Measurements from ENCODE around the gene CDC5L. TPM values are rescaled to one million over a fixed set of nuclear protein-coding genes. Genes with fewer than 3 reads are reported as not detected.
A peak's percentile ranks its signal among the peaks of the same experiment; 100 is the strongest.

Gene CDC5L
- total RNA-seq (ENCODE audit: low replicate concordance) = 23.3 and 28.7 TPM in 2 replicates
- long read RNA-seq, full-length matches to known transcripts = 86 of 192 reads
- long read RNA-seq, partial matches to known transcripts = 92 of 192 reads
- long read RNA-seq, other reads (novel, unspliced or antisense) = 14 of 192 reads

DNA sequence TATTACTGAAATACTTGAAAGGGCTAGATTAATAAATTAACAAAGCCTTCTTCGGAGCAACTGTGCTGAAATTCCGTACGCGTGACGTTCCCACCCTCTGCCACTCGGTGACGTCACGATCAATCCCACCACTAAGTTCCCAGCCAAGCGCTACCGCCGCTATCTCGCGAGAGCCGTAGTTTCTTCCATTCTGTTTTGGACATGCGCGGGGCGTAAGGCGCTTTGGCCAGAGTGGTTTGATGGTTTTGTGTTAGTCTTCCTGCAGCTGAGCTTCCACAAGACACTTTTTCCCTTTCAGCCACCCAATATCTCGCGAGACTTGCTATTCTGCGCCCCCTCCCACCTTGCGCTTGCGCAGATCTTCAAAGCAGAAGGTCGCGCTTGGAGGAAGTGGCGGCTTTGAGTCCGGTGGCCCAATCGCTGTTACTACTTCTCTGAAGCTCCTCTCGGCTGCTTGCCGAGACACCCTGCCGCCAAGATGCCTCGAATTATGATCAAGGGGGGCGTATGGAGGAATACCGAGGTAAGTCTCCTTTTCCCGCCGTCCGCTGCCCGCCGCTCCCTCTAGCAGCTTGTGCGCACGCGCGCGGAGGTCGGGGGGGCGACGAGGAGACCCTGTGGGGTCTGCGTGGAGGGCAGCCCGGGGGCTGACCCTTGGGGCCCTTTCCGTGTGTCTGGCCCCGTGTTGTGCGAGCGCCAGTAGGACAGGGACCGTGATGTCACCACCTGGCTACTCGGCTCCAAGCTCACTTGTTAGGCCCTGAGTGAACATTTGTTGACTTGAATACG lies at the start of gene CDC5L:
Gene CDC5L (plus strand): TSS at position 361 of the 789 bp plus-strand sequence. CDS start 118 bp downstream, at position 479.
- Mint-ChIP-seq H3K9me3 (no peaks in the 10 kb centered on the region), H3K27me3 (peaks cover 4% of the 10 kb centered on the region), H3K27ac (peak within 1 kb of the TSS; percentile 99), H3K4me1 (ENCODE audit: unreplicated experiment) (peaks cover 22% of the 10 kb centered on the region), H3K36me3 (peaks cover 9% of the 10 kb centered on the region), H3K4me3 (peak within 1 kb of the TSS; percentile 98)
- TF ChIP-seq, protein P1, sequence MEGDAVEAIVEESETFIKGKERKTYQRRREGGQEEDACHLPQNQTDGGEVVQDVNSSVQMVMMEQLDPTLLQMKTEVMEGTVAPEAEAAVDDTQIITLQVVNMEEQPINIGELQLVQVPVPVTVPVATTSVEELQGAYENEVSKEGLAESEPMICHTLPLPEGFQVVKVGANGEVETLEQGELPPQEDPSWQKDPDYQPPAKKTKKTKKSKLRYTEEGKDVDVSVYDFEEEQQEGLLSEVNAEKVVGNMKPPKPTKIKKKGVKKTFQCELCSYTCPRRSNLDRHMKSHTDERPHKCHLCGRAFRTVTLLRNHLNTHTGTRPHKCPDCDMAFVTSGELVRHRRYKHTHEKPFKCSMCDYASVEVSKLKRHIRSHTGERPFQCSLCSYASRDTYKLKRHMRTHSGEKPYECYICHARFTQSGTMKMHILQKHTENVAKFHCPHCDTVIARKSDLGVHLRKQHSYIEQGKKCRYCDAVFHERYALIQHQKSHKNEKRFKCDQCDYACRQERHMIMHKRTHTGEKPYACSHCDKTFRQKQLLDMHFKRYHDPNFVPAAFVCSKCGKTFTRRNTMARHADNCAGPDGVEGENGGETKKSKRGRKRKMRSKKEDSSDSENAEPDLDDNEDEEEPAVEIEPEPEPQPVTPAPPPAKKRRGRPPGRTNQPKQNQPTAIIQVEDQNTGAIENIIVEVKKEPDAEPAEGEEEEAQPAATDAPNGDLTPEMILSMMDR (conservative IDR thresholded peaks at IDR 0.05) = no peak
- DNase-seq (ENCODE audit: extremely low spot score, unreplicated experiment) = peak; percentile 95

DNA sequence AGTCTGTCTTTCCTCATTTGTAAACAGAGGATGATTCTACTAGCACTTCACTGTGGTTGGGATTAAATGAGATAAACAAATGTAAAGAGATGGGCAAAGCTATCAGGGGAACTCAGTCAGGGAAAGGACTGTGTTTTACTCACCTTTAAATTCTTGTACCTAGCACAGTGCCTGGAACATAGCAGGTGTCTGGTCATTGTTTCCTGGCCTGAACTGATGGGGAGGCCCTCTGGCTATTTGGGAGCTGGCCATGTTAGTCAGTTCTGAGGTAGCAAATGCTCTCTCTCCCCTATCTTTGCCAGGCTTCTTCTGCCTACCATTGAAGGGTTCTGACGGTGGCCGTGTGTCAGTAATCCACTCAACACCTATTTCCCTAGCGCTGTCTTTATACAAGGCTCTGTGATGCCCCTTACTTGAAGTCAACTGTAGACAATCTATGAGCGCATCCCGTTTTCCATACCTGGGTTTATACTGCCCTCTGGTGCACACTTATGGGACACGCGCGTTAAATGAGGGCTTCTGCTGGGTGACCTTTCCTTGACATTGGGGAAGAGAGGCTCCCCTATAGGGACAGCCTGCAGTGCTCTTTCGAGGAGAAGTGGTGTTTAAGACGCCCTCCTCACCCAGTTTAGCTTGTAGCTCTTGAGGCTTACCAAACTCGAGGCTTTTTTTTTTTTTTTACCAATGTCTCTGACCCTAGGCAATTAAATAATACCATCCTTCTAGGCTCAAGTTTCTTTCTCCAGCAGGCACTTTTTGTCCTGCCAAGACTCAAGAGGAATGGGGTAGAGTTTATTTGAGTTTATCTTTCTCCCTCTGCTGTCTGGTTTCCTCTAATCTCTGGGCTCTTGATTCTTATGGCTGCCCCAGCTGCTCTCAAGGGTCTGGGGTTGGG lies 49.0 kb upstream of the CDC5L start:
- H3K4me3 Mint-ChIP-seq = no peak overlapping the region

DNA sequence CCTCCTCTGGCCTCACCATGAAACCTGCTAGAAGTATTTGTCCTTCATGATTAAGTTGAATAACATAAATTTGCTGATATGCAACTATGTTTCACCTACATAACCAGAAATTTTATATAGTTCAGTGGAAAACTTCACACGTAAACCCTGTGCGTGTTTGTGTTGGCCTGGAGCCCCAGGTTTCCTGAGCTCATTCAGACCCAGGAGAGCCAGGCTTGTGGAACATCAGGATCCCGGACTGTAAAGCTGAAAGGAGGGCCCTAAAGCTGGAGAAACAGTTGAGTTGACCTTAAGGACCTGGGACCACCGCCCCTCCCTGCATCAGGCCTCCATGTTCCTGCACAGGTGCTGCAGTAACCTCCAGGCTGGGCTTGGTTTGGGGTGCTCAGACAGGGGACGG lies 48.2 kb upstream of the CDC5L start:
- H3K4me3 Mint-ChIP-seq = no peak overlapping the region
- no peaks in the 10 kb centered on the region for H3K9me3 Mint-ChIP-seq
- no peak overlapping the region for H3K27ac Mint-ChIP-seq
- TF ChIP-seq, protein P1 (conservative IDR thresholded peaks at IDR 0.05) = no peak
- H3K4me1 Mint-ChIP-seq (ENCODE audit: unreplicated experiment) = peaks cover 13% of the 10 kb centered on the region
- no peaks in the 10 kb centered on the region for H3K36me3 Mint-ChIP-seq
- no peak for DNase-seq (ENCODE audit: extremely low spot score, unreplicated experiment)
- H3K27me3 Mint-ChIP-seq = peaks cover 46% of the 10 kb centered on the region

More for the DNA sequence above, 49.0 kb upstream of the CDC5L start:
- DNase-seq (ENCODE audit: extremely low spot score, unreplicated experiment) = peak; percentile 77
- Mint-ChIP-seq H3K27ac (no peak overlapping the region), H3K27me3 (peaks cover 42% of the 10 kb centered on the region), H3K9me3 (no peaks in the 10 kb centered on the region), H3K36me3 (no peaks in the 10 kb centered on the region), H3K4me1 (ENCODE audit: unreplicated experiment) (peaks cover 13% of the 10 kb centered on the region)
- TF ChIP-seq, protein P1 (conservative IDR thresholded peaks at IDR 0.05) = peak; percentile 89

DNA sequence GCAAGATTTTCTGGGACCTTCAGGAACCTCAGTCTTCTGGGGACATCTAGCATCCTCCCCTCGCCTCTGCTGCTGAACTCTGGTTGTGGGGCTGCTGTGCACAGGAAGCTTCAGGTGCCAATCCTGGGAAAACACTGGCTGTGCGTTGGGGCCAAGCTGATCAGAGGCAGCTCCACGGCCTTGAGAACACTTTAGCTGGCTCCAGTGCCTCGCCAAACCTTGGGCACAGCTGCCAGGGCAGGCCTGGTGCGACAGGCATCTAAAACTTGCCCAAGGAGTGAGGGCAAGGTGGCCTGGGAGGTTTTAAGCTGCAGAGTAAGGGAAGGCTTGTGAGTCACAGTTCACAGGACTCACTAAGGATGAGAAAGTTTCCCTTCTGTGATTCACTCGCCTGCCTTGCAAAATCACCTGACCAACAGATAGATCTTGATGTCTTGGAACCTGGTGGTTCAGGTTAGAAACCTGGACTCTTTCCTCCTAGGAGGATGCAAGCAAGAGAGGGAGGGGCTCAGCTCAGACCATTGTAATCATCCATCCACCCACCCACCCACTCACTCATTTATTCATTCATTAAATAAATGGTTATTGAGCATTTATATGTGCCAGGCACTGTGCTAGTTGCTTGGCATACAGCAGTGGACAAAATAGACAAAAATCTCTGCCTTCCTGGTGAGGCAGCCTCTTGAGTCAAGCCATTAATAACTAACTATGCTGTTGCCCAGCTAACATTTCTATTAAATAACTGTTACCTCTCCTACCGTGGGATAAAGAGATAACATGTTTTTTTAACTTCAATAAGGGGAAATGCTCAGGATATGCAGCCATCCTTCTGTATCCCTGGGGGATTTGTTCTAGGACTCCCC lies 47.5 kb upstream of the CDC5L start:
- peaks cover 53% of the 10 kb centered on the region for H3K27me3 Mint-ChIP-seq
- TF ChIP-seq, protein P1 (conservative IDR thresholded peaks at IDR 0.05) = no peak
- no peak overlapping the region for H3K4me3 Mint-ChIP-seq

More for the DNA sequence above, 47.5 kb upstream of the CDC5L start:
- H3K9me3 Mint-ChIP-seq = no peaks in the 10 kb centered on the region
- H3K27ac Mint-ChIP-seq = no peak overlapping the region
- peaks cover 13% of the 10 kb centered on the region for H3K4me1 Mint-ChIP-seq (ENCODE audit: unreplicated experiment)
- DNase-seq (ENCODE audit: extremely low spot score, unreplicated experiment) = no peak
- H3K36me3 Mint-ChIP-seq = no peaks in the 10 kb centered on the region
